CD4-positive, CD25-positive, alpha-beta regulatory T cell (primary cell): ENCODE measurements around the gene SORCS1. TPM values are rescaled to one million over a fixed set of nuclear protein-coding genes. Genes with fewer than 3 reads are reported as not detected.

ENCODE experiments used
- ATAC-seq, 2 donors: fragments of 150-1000 bp; cut with Tn5 transposase; one replicate each; pipeline ENCODE4 v1.10.0; 2021; ENCODE audit warnings: low read depth in 2 of 2, moderate number of reproducible peaks in 2 of 2, moderate library complexity in 1 of 2
- DNase-seq, 3 donors: peaks; one replicate each; pipeline versions ENCODE4 v3.0.0 to v3.0.0-alpha.2; 2012 to 2022; ENCODE audit warnings: mixed read lengths in 1 of 3
- H3K27ac ChIP-seq: one replicate; pipeline ENCODE4 v1.7.0; 2013; ENCODE audit warnings: mild to moderate bottlenecking, low read length; ENCODE audit not compliant: insufficient read depth, poor library complexity, severe bottlenecking
- H3K27me3 ChIP-seq: one replicate; pipeline ENCODE4 v1.7.0; 2013; ENCODE audit warnings: low read length; ENCODE audit not compliant: control insufficient read depth, insufficient read depth
- H3K36me3 ChIP-seq: one replicate; pipeline ENCODE4 v1.7.0; 2013; ENCODE audit warnings: mild to moderate bottlenecking, low read length, moderate library complexity; ENCODE audit not compliant: control insufficient read depth, insufficient read depth
- H3K4me1 ChIP-seq: 2 replicates; pipeline ENCODE4 v1.7.0; 2013; ENCODE audit warnings: mild to moderate bottlenecking, low read length; ENCODE audit not compliant: insufficient read depth, control insufficient read depth, poor library complexity, severe bottlenecking
- H3K4me3 ChIP-seq: one replicate; pipeline ENCODE4 v1.7.0; 2013; ENCODE audit warnings: low read depth, mild to moderate bottlenecking, low read length, moderate library complexity
- H3K9me3 ChIP-seq, 2 experiments: 1 replicate in 1 of 2; 2 replicates in 1 of 2; pipeline ENCODE4 v1.7.0; 2013; ENCODE audit warnings: low read length in 2 of 2, mild to moderate bottlenecking in 1 of 2, moderate library complexity in 1 of 2; ENCODE audit not compliant: control insufficient read depth in 2 of 2
- H3K27ac Mint-ChIP-seq, 3 donors: one replicate each; pipeline ENCODE4 v1.8.0; 2020 to 2022; ENCODE audit warnings: mild to moderate bottlenecking in 3 of 3, mixed read lengths in 3 of 3, moderate library complexity in 2 of 3
- H3K27me3 Mint-ChIP-seq: one replicate; pipeline ENCODE4 v1.8.0; 2022; ENCODE audit warnings: mild to moderate bottlenecking, mixed read lengths
- H3K36me3 Mint-ChIP-seq: one replicate; pipeline ENCODE4 v1.8.0; 2020; ENCODE audit warnings: mixed read lengths
- H3K4me1 Mint-ChIP-seq, 4 donors: one replicate each; pipeline ENCODE4 v1.8.0; 2020 to 2022; ENCODE audit warnings: mixed read lengths in 4 of 4, mild to moderate bottlenecking in 1 of 4
- H3K4me3 Mint-ChIP-seq, 4 donors: one replicate each; pipeline ENCODE4 v1.8.0; 2020 to 2022; ENCODE audit warnings: mild to moderate bottlenecking in 4 of 4, mixed read lengths in 4 of 4, moderate library complexity in 3 of 4
- H3K9me3 Mint-ChIP-seq, 7 donors: one replicate each; pipeline ENCODE4 v1.8.0; 2020 to 2022; ENCODE audit warnings: mixed read lengths in 7 of 7, mild to moderate bottlenecking in 3 of 7, moderate library complexity in 2 of 7
- polyA plus RNA-seq, 4 donors: library from polyadenylated mRNA; unstranded; fragments of 300-500 nt; fragmentation: Illumina TruSeq; gene quantifications; one replicate each; pipeline ENCODE4 v1.2.3, GENCODE V29; 2021
- total RNA-seq: library from RNA; stranded (reverse); gene quantifications from one replicate; pipeline ENCODE4 v1.2.3, GENCODE V29; 2022

The SORCS1 gene
- total and polyA plus RNA-seq, 5 donors from 2014 or later = not detected

GRCh38 chr10:106900016-106900652, 264.4 kb downstream of the SORCS1 start:
- ATAC-seq (no peak), DNase-seq (no peak)
- Mint-ChIP-seq H3K36me3 (no peaks in the 10 kb centered on the region), H3K4me1 (no peaks in the 10 kb centered on the region), H3K27ac (no peak overlapping the region), H3K27me3 (no peaks in the 10 kb centered on the region), H3K4me3 (no peak overlapping the region), H3K9me3 (peaks cover 4 to 19% (median 5%) of the 10 kb centered on the region in 7 donors)
- Histone ChIP-seq H3K9me3 (no peaks in the 10 kb centered on the region), H3K4me1 (no peaks in the 10 kb centered on the region), H3K27me3 (no peaks in the 10 kb centered on the region), H3K36me3 (no peaks in the 10 kb centered on the region), H3K4me3 (no peak overlapping the region), H3K27ac (no peak overlapping the region)

- H3K36me3 ChIP-seq = no peaks in the 10 kb centered on the region
- DNase-seq (no peak), ATAC-seq (no peak)
- H3K27me3 ChIP-seq = no peaks in the 10 kb centered on the region
- H3K36me3 Mint-ChIP-seq = no peaks in the 10 kb centered on the region
- H3K27me3 Mint-ChIP-seq = no peaks in the 10 kb centered on the region
- H3K4me1 ChIP-seq = no peaks in the 10 kb centered on the region
- no peak overlapping the region for H3K4me3 Mint-ChIP-seq
- peaks cover 0 to 5% of the 10 kb centered on the region in 2 experiments for H3K9me3 ChIP-seq
- H3K27ac ChIP-seq = no peak overlapping the region
- peaks cover 3 to 20% (median 8%) of the 10 kb centered on the region in 7 donors for H3K9me3 Mint-ChIP-seq
- H3K4me3 ChIP-seq = no peak overlapping the region
- H3K27ac Mint-ChIP-seq = no peak overlapping the region
- H3K4me1 Mint-ChIP-seq = no peaks in the 10 kb centered on the region
Observed at GRCh38 chr10:106898446-106898845, 266.1 kb downstream of the SORCS1 start.

GRCh38 chr10:106897719-106898118, 266.8 kb downstream of the SORCS1 start:
- Mint-ChIP-seq H3K4me3 (no peak overlapping the region), H3K27me3 (no peaks in the 10 kb centered on the region), H3K4me1 (no peaks in the 10 kb centered on the region), H3K36me3 (no peaks in the 10 kb centered on the region), H3K9me3 (peaks cover 3 to 20% (median 8%) of the 10 kb centered on the region in 7 donors), H3K27ac (no peak overlapping the region)
- no peaks in the 10 kb centered on the region for H3K36me3 ChIP-seq
- no peak overlapping the region for H3K27ac ChIP-seq
- DNase-seq (no peak), ATAC-seq (no peak)
- H3K27me3 ChIP-seq = no peaks in the 10 kb centered on the region
- no peaks in the 10 kb centered on the region for H3K4me1 ChIP-seq
- no peak overlapping the region for H3K4me3 ChIP-seq
- peaks cover 0 to 5% of the 10 kb centered on the region in 2 experiments for H3K9me3 ChIP-seq

- H3K36me3 ChIP-seq = no peaks in the 10 kb centered on the region
- no peaks in the 10 kb centered on the region for H3K4me1 ChIP-seq
- Mint-ChIP-seq H3K36me3 (no peaks in the 10 kb centered on the region), H3K9me3 (peaks cover 6 to 19% (median 8%) of the 10 kb centered on the region in 7 donors), H3K27me3 (no peaks in the 10 kb centered on the region), H3K4me3 (no peak overlapping the region), H3K4me1 (no peaks in the 10 kb centered on the region), H3K27ac (no peak overlapping the region)
- no peak overlapping the region for H3K27ac ChIP-seq
- DNase-seq = no peak
- H3K9me3 ChIP-seq = peaks cover 0 to 5% of the 10 kb centered on the region in 2 experiments
- no peak overlapping the region for H3K4me3 ChIP-seq
- H3K27me3 ChIP-seq = no peaks in the 10 kb centered on the region
- ATAC-seq = no peak
Observed at GRCh38 chr10:106894692-106895091, 269.8 kb downstream of the SORCS1 start.

- Histone ChIP-seq H3K4me3 (no peak overlapping the region), H3K4me1 (no peaks in the 10 kb centered on the region), H3K36me3 (no peaks in the 10 kb centered on the region), H3K9me3 (peaks cover 0 to 3% of the 10 kb centered on the region in 2 experiments), H3K27ac (no peak overlapping the region), H3K27me3 (no peaks in the 10 kb centered on the region)
- DNase-seq (no peak), ATAC-seq (no peak)
- Mint-ChIP-seq H3K4me1 (no peaks in the 10 kb centered on the region), H3K4me3 (no peak overlapping the region), H3K27ac (no peak overlapping the region), H3K36me3 (no peaks in the 10 kb centered on the region), H3K27me3 (no peaks in the 10 kb centered on the region), H3K9me3 (peaks cover 0 to 29% (median 3%) of the 10 kb centered on the region in 7 donors)
Observed at GRCh38 chr10:106877574-106877973, 286.9 kb downstream of the SORCS1 start.

GRCh38 chr10:106874604-106874889, 290.0 kb downstream of the SORCS1 start:
- no peaks in the 10 kb centered on the region for H3K27me3 Mint-ChIP-seq
- Histone ChIP-seq H3K4me3 (no peak overlapping the region), H3K9me3 (no peaks in the 10 kb centered on the region), H3K36me3 (no peaks in the 10 kb centered on the region), H3K27me3 (no peaks in the 10 kb centered on the region), H3K4me1 (no peaks in the 10 kb centered on the region), H3K27ac (no peak overlapping the region)
- ATAC-seq = no peak
- DNase-seq = no peak
- H3K9me3 Mint-ChIP-seq = peaks cover 0 to 21% (median 6%) of the 10 kb centered on the region in 7 donors
- no peak overlapping the region for H3K4me3 Mint-ChIP-seq
- H3K27ac Mint-ChIP-seq = no peak overlapping the region
- H3K4me1 Mint-ChIP-seq = no peaks in the 10 kb centered on the region
- H3K36me3 Mint-ChIP-seq = no peaks in the 10 kb centered on the region

GRCh38 chr10:106873770-106874603, 290.5 kb downstream of the SORCS1 start:
- DNase-seq (no peak), ATAC-seq (no peak)
- peaks cover 0 to 21% (median 6%) of the 10 kb centered on the region in 7 donors for H3K9me3 Mint-ChIP-seq
- H3K9me3 ChIP-seq = no peaks in the 10 kb centered on the region
- no peak overlapping the region for H3K27ac Mint-ChIP-seq
- H3K4me1 Mint-ChIP-seq = no peaks in the 10 kb centered on the region
- H3K27ac ChIP-seq = no peak overlapping the region
- no peak overlapping the region for H3K4me3 ChIP-seq
- no peaks in the 10 kb centered on the region for H3K27me3 Mint-ChIP-seq
- H3K27me3 ChIP-seq = no peaks in the 10 kb centered on the region
- no peaks in the 10 kb centered on the region for H3K36me3 Mint-ChIP-seq
- no peaks in the 10 kb centered on the region for H3K4me1 ChIP-seq
- H3K4me3 Mint-ChIP-seq = no peak overlapping the region
- H3K36me3 ChIP-seq = no peaks in the 10 kb centered on the region

- Histone ChIP-seq H3K27ac (no peak overlapping the region), H3K9me3 (no peaks in the 10 kb centered on the region), H3K27me3 (no peaks in the 10 kb centered on the region), H3K36me3 (no peaks in the 10 kb centered on the region), H3K4me3 (no peak overlapping the region), H3K4me1 (no peaks in the 10 kb centered on the region)
- no peaks in the 10 kb centered on the region for H3K4me1 Mint-ChIP-seq
- H3K27me3 Mint-ChIP-seq = no peaks in the 10 kb centered on the region
- DNase-seq (no peak), ATAC-seq (no peak)
- H3K4me3 Mint-ChIP-seq = no peak overlapping the region
- H3K36me3 Mint-ChIP-seq = no peaks in the 10 kb centered on the region
- H3K27ac Mint-ChIP-seq = no peak overlapping the region
- H3K9me3 Mint-ChIP-seq = peaks cover 0 to 32% (median 10%) of the 10 kb centered on the region in 7 donors
Observed at GRCh38 chr10:106872176-106872575, 292.3 kb downstream of the SORCS1 start.
